Measurements from ENCODE around the gene RXFP1. TPM values are rescaled to one million over a fixed set of nuclear protein-coding genes. Genes with fewer than 3 reads are reported as not detected.

RXFP1 gene
- polyA plus RNA-seq = under 1 TPM; 0.11 to 0.14 TPM

GRCh38 chr4:158521484-158522088 is at the start of gene RXFP1:
Gene RXFP1 (plus strand): TSS chr4:158521882. CDS start chr4:158521977, 95 bp downstream.
- H3K27ac ChIP-seq (ENCODE audit: low read depth in 2 of 2, low read length in 1 of 2) = no peak within 1 kb of the TSS
- H3K27me3 ChIP-seq (ENCODE audit: control insufficient read depth in 1 of 2, insufficient read depth in 2 of 2, low read length in 2 of 2) = no peaks in the 10 kb centered on the region
- no peak within 1 kb of the TSS for H3K4me3 ChIP-seq (ENCODE audit: low read depth in 1 of 2, low read length in 2 of 2)
- H3K4me1 ChIP-seq (ENCODE audit: control insufficient read depth in 2 of 2, insufficient read depth in 2 of 2, low read length in 1 of 2) = no peaks in the 10 kb centered on the region
- H3K36me3 ChIP-seq (ENCODE audit: control insufficient read depth in 2 of 2, insufficient read depth in 2 of 2, low read length in 1 of 2) = no peaks in the 10 kb centered on the region
- WGBS, 2 donors = 37 to 46% methylated on average over 11 of the region's 11 CpGs
- no peaks in the 10 kb centered on the region for H3K9me3 ChIP-seq (ENCODE audit: control insufficient read depth in 2 of 2, insufficient read depth in 1 of 2, low read depth in 1 of 2, low read length in 1 of 2)

- Histone ChIP-seq H3K4me3 (ENCODE audit: low read depth in 1 of 2, low read length in 2 of 2) (no peak overlapping the region), H3K36me3 (ENCODE audit: control insufficient read depth in 2 of 2, insufficient read depth in 2 of 2, low read length in 1 of 2) (no peaks in the 10 kb centered on the region), H3K4me1 (ENCODE audit: control insufficient read depth in 2 of 2, insufficient read depth in 2 of 2, low read length in 1 of 2) (no peaks in the 10 kb centered on the region)
These were observed 39.9 kb upstream of the RXFP1 start for GRCh38 chr4:158481811-158482210.

GRCh38 chr4:158484173-158484885 is 37.4 kb upstream of the RXFP1 start:
- Histone ChIP-seq H3K27ac (ENCODE audit: low read depth in 2 of 2, low read length in 1 of 2) (no peak overlapping the region), H3K4me1 (ENCODE audit: control insufficient read depth in 2 of 2, insufficient read depth in 2 of 2, low read length in 1 of 2) (no peaks in the 10 kb centered on the region), H3K4me3 (ENCODE audit: low read depth in 1 of 2, low read length in 2 of 2) (no peak overlapping the region), H3K9me3 (ENCODE audit: control insufficient read depth in 2 of 2, insufficient read depth in 1 of 2, low read depth in 1 of 2, low read length in 1 of 2) (no peaks in the 10 kb centered on the region), H3K36me3 (ENCODE audit: control insufficient read depth in 2 of 2, insufficient read depth in 2 of 2, low read length in 1 of 2) (no peaks in the 10 kb centered on the region), H3K27me3 (ENCODE audit: control insufficient read depth in 1 of 2, insufficient read depth in 2 of 2, low read length in 2 of 2) (no peaks in the 10 kb centered on the region)
- 66 to 75% methylated on average over 4 of the region's 4 CpGs for WGBS, 2 donors

More at GRCh38 chr4:158481811-158482210, 39.9 kb upstream of the RXFP1 start:
- H3K27ac ChIP-seq (ENCODE audit: low read depth in 2 of 2, low read length in 1 of 2) = no peak overlapping the region
- H3K9me3 ChIP-seq (ENCODE audit: control insufficient read depth in 2 of 2, insufficient read depth in 1 of 2, low read depth in 1 of 2, low read length in 1 of 2) = no peaks in the 10 kb centered on the region
- no peaks in the 10 kb centered on the region for H3K27me3 ChIP-seq (ENCODE audit: control insufficient read depth in 1 of 2, insufficient read depth in 2 of 2, low read length in 2 of 2)

GRCh38 chr4:158490629-158491028 is 31.1 kb upstream of the RXFP1 start:
- H3K9me3 ChIP-seq (ENCODE audit: control insufficient read depth in 2 of 2, insufficient read depth in 1 of 2, low read depth in 1 of 2, low read length in 1 of 2) = no peaks in the 10 kb centered on the region
- no peaks in the 10 kb centered on the region for H3K27me3 ChIP-seq (ENCODE audit: control insufficient read depth in 1 of 2, insufficient read depth in 2 of 2, low read length in 2 of 2)
- no peaks in the 10 kb centered on the region for H3K4me1 ChIP-seq (ENCODE audit: control insufficient read depth in 2 of 2, insufficient read depth in 2 of 2, low read length in 1 of 2)
- H3K4me3 ChIP-seq (ENCODE audit: low read depth in 1 of 2, low read length in 2 of 2) = no peak overlapping the region
- H3K27ac ChIP-seq (ENCODE audit: low read depth in 2 of 2, low read length in 1 of 2) = no peak overlapping the region
- no peaks in the 10 kb centered on the region for H3K36me3 ChIP-seq (ENCODE audit: control insufficient read depth in 2 of 2, insufficient read depth in 2 of 2, low read length in 1 of 2)

- H3K27ac ChIP-seq (ENCODE audit: low read depth in 2 of 2, low read length in 1 of 2) = no peak overlapping the region
- H3K36me3 ChIP-seq (ENCODE audit: control insufficient read depth in 2 of 2, insufficient read depth in 2 of 2, low read length in 1 of 2) = no peaks in the 10 kb centered on the region
- no peaks in the 10 kb centered on the region for H3K4me1 ChIP-seq (ENCODE audit: control insufficient read depth in 2 of 2, insufficient read depth in 2 of 2, low read length in 1 of 2)
- H3K27me3 ChIP-seq (ENCODE audit: control insufficient read depth in 1 of 2, insufficient read depth in 2 of 2, low read length in 2 of 2) = no peaks in the 10 kb centered on the region
- H3K4me3 ChIP-seq (ENCODE audit: low read depth in 1 of 2, low read length in 2 of 2) = no peak overlapping the region
- no peaks in the 10 kb centered on the region for H3K9me3 ChIP-seq (ENCODE audit: control insufficient read depth in 2 of 2, insufficient read depth in 1 of 2, low read depth in 1 of 2, low read length in 1 of 2)
These were observed 29.3 kb upstream of the RXFP1 start for GRCh38 chr4:158492391-158492790.

- no peak overlapping the region for H3K4me3 ChIP-seq (ENCODE audit: low read depth in 1 of 2, low read length in 2 of 2)
- no peaks in the 10 kb centered on the region for H3K4me1 ChIP-seq (ENCODE audit: control insufficient read depth in 2 of 2, insufficient read depth in 2 of 2, low read length in 1 of 2)
- H3K9me3 ChIP-seq (ENCODE audit: control insufficient read depth in 2 of 2, insufficient read depth in 1 of 2, low read depth in 1 of 2, low read length in 1 of 2) = no peaks in the 10 kb centered on the region
- H3K27ac ChIP-seq (ENCODE audit: low read depth in 2 of 2, low read length in 1 of 2) = no peak overlapping the region
- 40 to 42% methylated on average over 5 of the region's 5 CpGs for WGBS, 2 donors
- no peaks in the 10 kb centered on the region for H3K27me3 ChIP-seq (ENCODE audit: control insufficient read depth in 1 of 2, insufficient read depth in 2 of 2, low read length in 2 of 2)
- H3K36me3 ChIP-seq (ENCODE audit: control insufficient read depth in 2 of 2, insufficient read depth in 2 of 2, low read length in 1 of 2) = no peaks in the 10 kb centered on the region
These were observed 25.5 kb upstream of the RXFP1 start for GRCh38 chr4:158496030-158496741.

- H3K27ac ChIP-seq (ENCODE audit: low read depth in 2 of 2, low read length in 1 of 2) = no peak overlapping the region
- 53 to 65% methylated on average over 4 of the region's 4 CpGs for WGBS, 2 donors
- no peaks in the 10 kb centered on the region for H3K4me1 ChIP-seq (ENCODE audit: control insufficient read depth in 2 of 2, insufficient read depth in 2 of 2, low read length in 1 of 2)
- H3K27me3 ChIP-seq (ENCODE audit: control insufficient read depth in 1 of 2, insufficient read depth in 2 of 2, low read length in 2 of 2) = no peaks in the 10 kb centered on the region
- H3K9me3 ChIP-seq (ENCODE audit: control insufficient read depth in 2 of 2, insufficient read depth in 1 of 2, low read depth in 1 of 2, low read length in 1 of 2) = no peaks in the 10 kb centered on the region
- H3K4me3 ChIP-seq (ENCODE audit: low read depth in 1 of 2, low read length in 2 of 2) = no peak overlapping the region
- H3K36me3 ChIP-seq (ENCODE audit: control insufficient read depth in 2 of 2, insufficient read depth in 2 of 2, low read length in 1 of 2) = no peaks in the 10 kb centered on the region
These were observed 21.6 kb upstream of the RXFP1 start for GRCh38 chr4:158500054-158500453.

GRCh38 chr4:158513256-158513655 is 8.4 kb upstream of the RXFP1 start:
- Histone ChIP-seq H3K27ac (ENCODE audit: low read depth in 2 of 2, low read length in 1 of 2) (no peak overlapping the region), H3K9me3 (ENCODE audit: control insufficient read depth in 2 of 2, insufficient read depth in 1 of 2, low read depth in 1 of 2, low read length in 1 of 2) (no peaks in the 10 kb centered on the region), H3K4me1 (ENCODE audit: control insufficient read depth in 2 of 2, insufficient read depth in 2 of 2, low read length in 1 of 2) (no peaks in the 10 kb centered on the region), H3K36me3 (ENCODE audit: control insufficient read depth in 2 of 2, insufficient read depth in 2 of 2, low read length in 1 of 2) (no peaks in the 10 kb centered on the region), H3K4me3 (ENCODE audit: low read depth in 1 of 2, low read length in 2 of 2) (no peak overlapping the region), H3K27me3 (ENCODE audit: control insufficient read depth in 1 of 2, insufficient read depth in 2 of 2, low read length in 2 of 2) (no peaks in the 10 kb centered on the region)
- 28 to 37% methylated on average over 2 of the region's 2 CpGs for WGBS, 2 donors

- no peaks in the 10 kb centered on the region for H3K9me3 ChIP-seq (ENCODE audit: control insufficient read depth in 2 of 2, insufficient read depth in 1 of 2, low read depth in 1 of 2, low read length in 1 of 2)
- H3K27ac ChIP-seq (ENCODE audit: low read depth in 2 of 2, low read length in 1 of 2) = no peak overlapping the region
- no peak overlapping the region for H3K4me3 ChIP-seq (ENCODE audit: low read depth in 1 of 2, low read length in 2 of 2)
- no peaks in the 10 kb centered on the region for H3K27me3 ChIP-seq (ENCODE audit: control insufficient read depth in 1 of 2, insufficient read depth in 2 of 2, low read length in 2 of 2)
- no peaks in the 10 kb centered on the region for H3K4me1 ChIP-seq (ENCODE audit: control insufficient read depth in 2 of 2, insufficient read depth in 2 of 2, low read length in 1 of 2)
- 39% methylated on average over 7 of the region's 7 CpGs for WGBS, 2 donors
- no peaks in the 10 kb centered on the region for H3K36me3 ChIP-seq (ENCODE audit: control insufficient read depth in 2 of 2, insufficient read depth in 2 of 2, low read length in 1 of 2)
These were observed 2.5 kb upstream of the RXFP1 start for GRCh38 chr4:158519226-158519625.

Data from esophagus (tissue), 2 donors.